ENCODE measurements around the gene ZBTB21. TPM values are rescaled to one million over a fixed set of nuclear protein-coding genes. Genes with fewer than 3 reads are reported as not detected.
A peak's percentile ranks its signal among the peaks of the same experiment; 100 is the strongest.

Gene ZBTB21
- total and polyA plus RNA-seq, 2 of the 4 experiments (the other 2 are of a cell fraction) = 6.8 to 12.0 TPM

DNA sequence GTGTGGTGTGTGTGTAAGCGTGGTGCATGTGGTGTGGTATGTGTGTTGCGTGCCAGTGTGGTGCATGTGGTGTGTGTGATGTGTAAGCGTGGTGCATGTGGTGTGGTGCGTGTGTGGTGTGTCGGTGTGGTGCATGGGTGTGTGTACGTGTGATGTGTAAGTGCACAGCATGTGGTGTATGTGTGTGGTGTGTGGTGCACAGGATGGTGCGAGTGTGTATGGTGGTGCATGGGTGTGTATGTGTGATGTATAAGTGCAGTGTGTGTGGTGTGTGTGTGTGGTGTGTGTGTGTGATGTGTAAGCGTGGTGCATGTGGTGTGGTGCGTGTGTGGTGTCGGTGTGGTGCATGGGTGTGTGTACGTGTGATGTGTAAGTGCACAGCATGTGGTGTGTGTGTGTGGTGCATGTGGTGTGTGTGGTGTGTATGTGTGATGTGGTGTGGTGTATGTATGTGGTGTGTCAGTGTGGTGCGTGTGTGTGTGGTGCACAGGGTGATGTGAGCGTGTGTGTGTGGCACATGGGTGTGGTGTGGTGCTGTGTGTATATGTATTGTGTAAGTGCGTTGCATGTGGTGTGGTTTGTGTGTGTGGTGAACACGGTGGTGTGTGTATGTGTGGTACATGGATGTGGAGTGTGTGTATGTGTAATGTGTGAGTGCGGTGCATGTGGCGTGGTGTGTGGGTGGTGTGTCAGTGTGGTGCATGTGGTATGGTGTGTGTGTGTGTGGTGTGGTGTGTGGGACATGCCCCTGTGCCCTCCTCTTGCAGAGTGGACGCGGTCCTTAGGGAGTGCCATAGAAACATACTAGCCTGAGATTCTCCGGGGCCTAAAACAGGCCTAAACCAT is 55.3 kb downstream of the ZBTB21 start (continued):
- no peak for TF ChIP-seq RAD21 (IDR thresholded peaks at IDR 0.05; ENCODE audit: low read length)
- no peak for TF ChIP-seq MXI1 (IDR thresholded peaks at IDR 0.05; ENCODE audit: borderline replicate concordance, low read depth, low read length)

- ChIA-PET POLR2A (ENCODE audit: unreplicated experiment) (no interaction called here), CTCF (no interaction called here)
- Histone ChIP-seq H2AFZ (replicated peaks; ENCODE audit: low read length, poor library complexity) (peak within 1 kb of the TSS; percentile 93), H3K14ac (replicated peaks; ENCODE audit: low read depth, low read length) (peak within 1 kb of the TSS; percentile 89), H3K18ac (ENCODE audit: low read depth, low read length) (peak within 1 kb of the TSS; percentile 44), H2AK9ac (replicated peaks; ENCODE audit: low read depth, low read length, poor library complexity) (peak within 1 kb of the TSS; percentile 80), H3K56ac (ENCODE audit: extremely low read depth, insufficient read depth, low read length) (peak within 1 kb of the TSS; percentile 41; the same call in 1 of the 2 replicates), H3K4ac (ENCODE audit: low read depth, low read length) (peak within 1 kb of the TSS; percentile 96), H3K4me1 (ENCODE audit: control insufficient read depth, insufficient read depth, low read length) (peaks cover 26% of the 10 kb centered on the region), H3K4me3 (ENCODE audit: insufficient read depth, low read depth, low read length) (peak within 1 kb of the TSS; percentile 92), H3K23ac (ENCODE audit: low read depth, low read length) (peak within 1 kb of the TSS; percentile 86), H3K4me2 (ENCODE audit: low read depth, low read length) (peak within 1 kb of the TSS; percentile 81), H2BK120ac (ENCODE audit: low read depth, low read length) (peak within 1 kb of the TSS; percentile 91), H4K8ac (ENCODE audit: low read depth in 2 of 2, low read length in 2 of 2) (peak within 1 kb of the TSS; percentile 41 to 84), H2BK5ac (ENCODE audit: low read depth, low read length, poor library complexity, severe bottlenecking) (peak within 1 kb of the TSS; percentile 74), H4K20me1 (ENCODE audit: insufficient read depth, low read length) (peaks cover 17% of the 10 kb centered on the region; the same call in 1 of the 2 replicates), H3K27ac (ENCODE audit: insufficient read depth, low read length) (peak within 1 kb of the TSS; percentile 63; the same call in 1 of the 2 replicates), H3K9ac (ENCODE audit: low read depth, low read length) (peak within 1 kb of the TSS; percentile 78), H3K27me3 (ENCODE audit: control insufficient read depth, insufficient read depth, low read length) (no peaks in the 10 kb centered on the region), H2BK15ac (ENCODE audit: low read depth, low read length) (peak within 1 kb of the TSS; percentile 77; the same call in 2 of the 3 replicates), H3K36me3 (ENCODE audit: control insufficient read depth, insufficient read depth, low read length) (peaks cover 5% of the 10 kb centered on the region; the same call in 1 of the 2 replicates), H4K91ac (ENCODE audit: insufficient read depth, low read depth, low read length) (peak within 1 kb of the TSS; percentile 91), H3K79me1 (ENCODE audit: low read depth in 1 of 2, low read length in 2 of 2) (peaks cover 29 to 56% of the 10 kb centered on the region in 2 experiments), H4K5ac (ENCODE audit: low read depth, low read length) (peak within 1 kb of the TSS; percentile 55; the same call in 1 of the 2 replicates), H2BK20ac (ENCODE audit: low read depth, low read length) (peak within 1 kb of the TSS; percentile 88), H2AK5ac (ENCODE audit: low read depth, low read length) (peak within 1 kb of the TSS; percentile 100), H3K9me1 (ENCODE audit: insufficient read depth, low read length) (peaks cover 39% of the 10 kb centered on the region), H3K9me3 (ENCODE audit: control insufficient read depth, insufficient read depth, low read length) (no peaks in the 10 kb centered on the region)
- in situ Hi-C loops (cut with MboI; ENCODE audit: low sequenced_read_pairs) (no loop called here), intact Hi-C loops (cut with micrococcal nuclease) (loop anchor here (5.0 kb wide), 1 partner anchor 143 kb away; no protein-coding TSS in a partner anchor), dilution Hi-C loops (cut with HindIII; ENCODE audit: low sequenced_read_pairs, unreplicated experiment) (no loop called here)
- WGBS, 2 experiments (ENCODE audit: extremely low coverage in 2 of 2, insufficient read length in 1 of 2) = 7% methylated on average over 33 of the region's 85 CpGs; no CpG with 5 or more reads in 1 of the 2 experiments
- ATAC-seq (ENCODE audit: low read depth) (peak; percentile 89), DNase-seq (peak; percentile 73)
- no TSS peak for BruUV-seq (replicated peaks)
- TF ChIP-seq RAD21 (IDR thresholded peaks at IDR 0.05; ENCODE audit: low read length) (no peak), POLR2A (IDR thresholded peaks at IDR 0.05; ENCODE audit: low read depth, low read length) (peak; percentile 83), MXI1 (IDR thresholded peaks at IDR 0.05; ENCODE audit: borderline replicate concordance, low read depth, low read length) (peak; percentile 89; the same call in 1 of the 2 replicates), RFX5 (IDR thresholded peaks at IDR 0.05; ENCODE audit: low read depth, low read length) (no peak), CHD1 (IDR thresholded peaks at IDR 0.05; ENCODE audit: low read depth, low read length) (no peak), USF2 (IDR thresholded peaks at IDR 0.05; ENCODE audit: low read depth, low read length) (peak; percentile 59), CEBPB (IDR thresholded peaks at IDR 0.05; ENCODE audit: low read depth, low read length) (peak; percentile 35; the same call in 1 of the 2 replicates), RCOR1 (IDR thresholded peaks at IDR 0.05; ENCODE audit: insufficient replicate concordance, low read length) (no peak), BHLHE40 (IDR thresholded peaks at IDR 0.05; ENCODE audit: low read depth, low read length) (peak; percentile 79), CTCF (conservative IDR thresholded peaks at IDR 0.05; ENCODE audit: low read depth, low read length) (no peak)
Measured at GRCh38 chr21:41953831-41954653, 56.1 kb downstream of the ZBTB21 start, which contains the start of gene C2CD2. Gene C2CD2, minus strand, starts transcription at chr21:41954018. Its CDS starts 370 bp downstream, at chr21:41953648.
